Fibroblast of lung (primary cell): ENCODE measurements around the gene ANKFN1. TPM values are rescaled to one million over a fixed set of nuclear protein-coding genes. Genes with fewer than 3 reads are reported as not detected.
"Not testable (repeated sequence)": the region's sequence is repeated elsewhere in the genome, so short reads cannot be mapped to it uniquely, and the experiment has no call there.

Experiments used
- DNase-seq, 2 donors: peaks; one replicate each; pipeline versions ENCODE4 v3.0.0 to v3.0.0-alpha.2; 2010; ENCODE audit warnings: low read depth in 2 of 2
- H2AFZ ChIP-seq: 2 replicates; pipeline ENCODE4 v1.5.1; 2012; ENCODE audit warnings: low read length, control low read depth, inconsistent platforms
- H3K27ac ChIP-seq: 2 replicates; pipeline ENCODE4 v1.5.1; 2011; ENCODE audit warnings: low read length, control low read depth; ENCODE audit not compliant: insufficient read depth
- H3K27me3 ChIP-seq: 2 replicates; pipeline ENCODE4 v1.5.1; 2011; ENCODE audit warnings: mild to moderate bottlenecking, low read length; ENCODE audit not compliant: control insufficient read depth, insufficient read depth
- H3K36me3 ChIP-seq: 2 replicates; pipeline ENCODE4 v1.5.1; 2011; ENCODE audit warnings: low read length; ENCODE audit not compliant: control insufficient read depth, insufficient read depth
- H3K4me1 ChIP-seq: 2 replicates; pipeline ENCODE4 v1.5.1; 2011; ENCODE audit warnings: low read length; ENCODE audit not compliant: control insufficient read depth, insufficient read depth; ENCODE audit errors: extremely low read depth
- H3K4me2 ChIP-seq: 2 replicates; pipeline ENCODE4 v1.5.1; 2011; ENCODE audit warnings: low read length, control low read depth; ENCODE audit not compliant: insufficient read depth; ENCODE audit errors: extremely low read depth
- H3K4me3 ChIP-seq, 4 experiments: fragments of 200-600 bp in 1 of 4; sonication (generic) in 1 of 4; replicated peaks in 1 of 4; 2 replicates each; pipeline ENCODE4 v1.5.1; 2011 to 2016; ENCODE audit warnings: low read length in 4 of 4, low read depth in 3 of 4, mild to moderate bottlenecking in 3 of 4, control low read depth in 2 of 4, inconsistent platforms in 1 of 4, mixed read lengths in 1 of 4; ENCODE audit not compliant: insufficient read depth in 1 of 4; ENCODE audit errors: control extremely low read depth in 1 of 4
- H3K79me2 ChIP-seq: 2 replicates; pipeline ENCODE4 v1.5.1; 2012; ENCODE audit warnings: mild to moderate bottlenecking, low read length, inconsistent platforms; ENCODE audit not compliant: control insufficient read depth, insufficient read depth
- H3K9ac ChIP-seq: 2 replicates; pipeline ENCODE4 v1.5.1; 2011; ENCODE audit warnings: mild to moderate bottlenecking, low read length, control low read depth; ENCODE audit not compliant: insufficient read depth
- H3K9me3 ChIP-seq: 2 replicates; pipeline ENCODE4 v1.5.1; 2012; ENCODE audit warnings: low read depth, low read length; ENCODE audit not compliant: control insufficient read depth, insufficient read depth
- H4K20me1 ChIP-seq: 2 replicates; pipeline ENCODE4 v1.5.1; 2011; ENCODE audit warnings: low read length; ENCODE audit not compliant: control insufficient read depth, insufficient read depth; ENCODE audit errors: extremely low read depth
- CTCF ChIP-seq, 2 donors: IDR thresholded peaks in 1 of 2; conservative IDR thresholded peaks in 1 of 2; 1 replicate in 1 of 2; 2 replicates in 1 of 2; pipeline ENCODE4 v1.5.1; 2011 to 2012; ENCODE audit warnings: low read length in 2 of 2, control low read depth in 1 of 2, inconsistent platforms in 1 of 2, low read depth in 1 of 2, mild to moderate bottlenecking in 1 of 2
- EZH2 ChIP-seq: IDR thresholded peaks from 2 replicates; pipeline ENCODE4 v1.5.1; 2012; ENCODE audit warnings: low read length, control low read depth, mild to moderate bottlenecking; ENCODE audit errors: missing control alignments
- polyA plus RNA-seq, 2 donors: library from polyadenylated mRNA; depleted of rRNA in 1 of 2; stranded (reverse) in 1 of 2; unstranded in 1 of 2; fragments of >200 nt; gene quantifications; 2 replicates each; pipeline ENCODE4 v1.2.1, GENCODE V29; 2011 to 2012; ENCODE audit warnings: missing spikeins in 1 of 2
- total RNA-seq: library from RNA; depleted of rRNA; stranded (reverse); fragments of >200 nt; gene quantifications from 2 replicates; pipeline ENCODE4 v1.2.1, GENCODE V29; 2014

Gene ANKFN1
- total and polyA plus RNA-seq, 2 donors (not counting 1 experiment from before 2014, with no cell fraction given) = 0.19 TPM; not detected in 1

GRCh38 chr17:56269556-56270389 is 116.5 kb downstream of the ANKFN1 start:
- H3K4me3 ChIP-seq = no peak overlapping the region
- H3K27me3 ChIP-seq = no peaks in the 10 kb centered on the region
- H4K20me1 ChIP-seq = no peaks in the 10 kb centered on the region
- no peak overlapping the region for H3K27ac ChIP-seq
- H3K9ac ChIP-seq = no peak overlapping the region
- DNase-seq = peak in 1 of 2 donors; percentile 28
- H3K9me3 ChIP-seq = no peaks in the 10 kb centered on the region
- H2AFZ ChIP-seq = no peak overlapping the region
- H3K4me2 ChIP-seq = no peak overlapping the region
- H3K4me1 ChIP-seq = no peaks in the 10 kb centered on the region
- H3K79me2 ChIP-seq = no peaks in the 10 kb centered on the region
- TF ChIP-seq EZH2 = no peak
- TF ChIP-seq CTCF (conservative IDR thresholded peaks at IDR 0.05 in 1 of 2, IDR thresholded peaks at IDR 0.05 in 1 of 2; ENCODE audit: low read depth in 1 of 2, low read length in 2 of 2) = no peak
- H3K36me3 ChIP-seq = no peaks in the 10 kb centered on the region

- Histone ChIP-seq H3K4me2 (no peak overlapping the region), H3K27ac (no peak overlapping the region), H3K9ac (no peak overlapping the region), H3K36me3 (no peaks in the 10 kb centered on the region), H4K20me1 (no peaks in the 10 kb centered on the region), H3K79me2 (no peaks in the 10 kb centered on the region), H3K27me3 (no peaks in the 10 kb centered on the region), H2AFZ (no peak overlapping the region), H3K4me3 (no peak overlapping the region), H3K9me3 (no peaks in the 10 kb centered on the region), H3K4me1 (no peaks in the 10 kb centered on the region)
- no peak for DNase-seq
- TF ChIP-seq EZH2 = no peak
- TF ChIP-seq CTCF (conservative IDR thresholded peaks at IDR 0.05 in 1 of 2, IDR thresholded peaks at IDR 0.05 in 1 of 2; ENCODE audit: low read depth in 1 of 2, low read length in 2 of 2) = no peak
These were observed 121.2 kb downstream of the ANKFN1 start for GRCh38 chr17:56274491-56274890.

- Histone ChIP-seq H3K4me1 (no peaks in the 10 kb centered on the region), H3K4me3 (no peak overlapping the region), H3K27ac (no peak overlapping the region), H3K27me3 (no peaks in the 10 kb centered on the region), H3K36me3 (no peaks in the 10 kb centered on the region), H3K9me3 (no peaks in the 10 kb centered on the region), H4K20me1 (no peaks in the 10 kb centered on the region), H3K9ac (no peak overlapping the region), H3K79me2 (no peaks in the 10 kb centered on the region), H3K4me2 (no peak overlapping the region), H2AFZ (no peak overlapping the region)
- TF ChIP-seq CTCF (conservative IDR thresholded peaks at IDR 0.05 in 1 of 2, IDR thresholded peaks at IDR 0.05 in 1 of 2; ENCODE audit: low read depth in 1 of 2, low read length in 2 of 2) (no peak), EZH2 (no peak)
- no peak for DNase-seq
These were observed 131.2 kb downstream of the ANKFN1 start for GRCh38 chr17:56284482-56284881.

- H3K4me3 ChIP-seq, H3K79me2 ChIP-seq, H3K4me2 ChIP-seq, H4K20me1 ChIP-seq, DNase-seq, H3K4me1 ChIP-seq, H3K27me3 ChIP-seq, H3K36me3 ChIP-seq, H3K9me3 ChIP-seq, H2AFZ ChIP-seq, H3K27ac ChIP-seq, H3K9ac ChIP-seq: not testable (repeated sequence)
These were observed 135.5 kb downstream of the ANKFN1 start for GRCh38 chr17:56288786-56289185.
